Measurements from ENCODE around the gene AQP5.

The AQP5 gene

GRCh38 chr12:49961111-49961922 lies at the start of gene AQP5:
Gene AQP5 (plus strand): TSS chr12:49961872. CDS start chr12:49962018, 146 bp downstream.
- peak within 1 kb of the TSS; percentile 70 for H3K27ac ChIP-seq

GRCh38 chr12:49912345-49913255 lies 49.1 kb upstream of the AQP5 start:
- TF ChIP-seq ZFX (IDR thresholded peaks at IDR 0.05) (no peak), CTCF (conservative IDR thresholded peaks at IDR 0.05) (no peak)
- H3K27ac ChIP-seq: no peak overlapping the region

More at GRCh38 chr12:49961111-49961922, at the start of gene AQP5:
- TF ChIP-seq ZFX (IDR thresholded peaks at IDR 0.05) (no peak), CTCF (conservative IDR thresholded peaks at IDR 0.05) (no peak)

- TF ChIP-seq CTCF (conservative IDR thresholded peaks at IDR 0.05): no peak
- no peak for TF ChIP-seq ZFX (IDR thresholded peaks at IDR 0.05)
- no peak overlapping the region for H3K27ac ChIP-seq
These were observed 45.3 kb upstream of the AQP5 start for GRCh38 chr12:49916129-49916919.

GRCh38 chr12:49917166-49917787 lies 44.4 kb upstream of the AQP5 start:
- TF ChIP-seq ZFX (IDR thresholded peaks at IDR 0.05): no peak
- no peak for TF ChIP-seq CTCF (conservative IDR thresholded peaks at IDR 0.05)
- H3K27ac ChIP-seq: no peak overlapping the region

GRCh38 chr12:49917788-49918173 lies 43.9 kb upstream of the AQP5 start:
- TF ChIP-seq ZFX (IDR thresholded peaks at IDR 0.05) (no peak), CTCF (conservative IDR thresholded peaks at IDR 0.05) (no peak)

GRCh38 chr12:49920241-49920914 lies 41.3 kb upstream of the AQP5 start:
- H3K27ac ChIP-seq: no peak overlapping the region
- no peak for TF ChIP-seq ZFX (IDR thresholded peaks at IDR 0.05)

More at GRCh38 chr12:49917788-49918173, 43.9 kb upstream of the AQP5 start:
- H3K27ac ChIP-seq: no peak overlapping the region

All from C4-2B (cell line).